ENCODE measurements around the gene TCF3.
"Not testable (repeated sequence)": the region's sequence is repeated elsewhere in the genome, so short reads cannot be mapped to it uniquely, and the experiment has no call there.

Gene TCF3

DNA sequence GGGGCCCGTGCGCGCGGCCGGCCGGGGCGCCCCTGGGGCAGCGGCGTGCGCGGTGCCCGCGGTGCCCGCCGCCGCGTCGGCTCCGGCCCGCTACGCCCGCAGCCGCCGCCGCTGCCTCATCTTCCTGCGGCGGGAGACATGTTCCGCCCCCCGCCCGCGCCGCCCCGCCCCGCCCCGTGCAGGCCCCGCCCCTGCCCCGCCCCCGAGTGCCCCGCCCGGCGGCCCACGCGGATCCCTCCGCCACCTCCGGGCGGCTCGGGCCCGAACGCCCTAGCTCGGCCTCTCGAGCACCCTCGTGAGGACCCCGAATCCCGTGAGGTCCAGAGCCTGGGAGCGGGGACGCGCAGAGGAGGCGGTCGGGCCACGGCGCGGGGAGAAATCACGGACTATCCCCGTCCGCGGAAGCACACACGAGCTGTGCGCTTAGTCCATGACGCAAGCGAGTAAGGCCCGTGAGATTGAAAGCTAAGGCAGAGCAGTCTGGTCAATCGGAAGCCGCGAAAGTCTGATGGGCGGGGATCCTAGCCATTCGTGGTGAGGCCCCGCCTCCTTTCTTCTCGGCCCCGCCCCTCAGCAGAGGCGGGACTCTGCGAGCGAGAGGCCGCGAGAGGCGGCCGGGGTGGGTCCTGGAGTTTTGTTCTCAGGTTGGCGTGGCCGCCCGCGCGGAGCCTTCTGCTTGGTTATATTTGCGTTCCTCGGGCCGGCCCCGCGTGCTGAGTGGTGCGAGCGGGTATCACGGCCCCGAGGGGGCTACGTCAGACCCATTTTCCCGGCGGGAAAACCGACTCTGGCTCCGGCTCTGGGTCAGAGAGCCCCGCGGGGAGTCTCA, at the start of gene TCF3:
TCF3 (minus strand) TSS at position 145 of the 829 bp plus-strand sequence. CDS start 2,367 bp downstream, outside the sequence.
- peak; percentile 99 for DNase-seq

DNA sequence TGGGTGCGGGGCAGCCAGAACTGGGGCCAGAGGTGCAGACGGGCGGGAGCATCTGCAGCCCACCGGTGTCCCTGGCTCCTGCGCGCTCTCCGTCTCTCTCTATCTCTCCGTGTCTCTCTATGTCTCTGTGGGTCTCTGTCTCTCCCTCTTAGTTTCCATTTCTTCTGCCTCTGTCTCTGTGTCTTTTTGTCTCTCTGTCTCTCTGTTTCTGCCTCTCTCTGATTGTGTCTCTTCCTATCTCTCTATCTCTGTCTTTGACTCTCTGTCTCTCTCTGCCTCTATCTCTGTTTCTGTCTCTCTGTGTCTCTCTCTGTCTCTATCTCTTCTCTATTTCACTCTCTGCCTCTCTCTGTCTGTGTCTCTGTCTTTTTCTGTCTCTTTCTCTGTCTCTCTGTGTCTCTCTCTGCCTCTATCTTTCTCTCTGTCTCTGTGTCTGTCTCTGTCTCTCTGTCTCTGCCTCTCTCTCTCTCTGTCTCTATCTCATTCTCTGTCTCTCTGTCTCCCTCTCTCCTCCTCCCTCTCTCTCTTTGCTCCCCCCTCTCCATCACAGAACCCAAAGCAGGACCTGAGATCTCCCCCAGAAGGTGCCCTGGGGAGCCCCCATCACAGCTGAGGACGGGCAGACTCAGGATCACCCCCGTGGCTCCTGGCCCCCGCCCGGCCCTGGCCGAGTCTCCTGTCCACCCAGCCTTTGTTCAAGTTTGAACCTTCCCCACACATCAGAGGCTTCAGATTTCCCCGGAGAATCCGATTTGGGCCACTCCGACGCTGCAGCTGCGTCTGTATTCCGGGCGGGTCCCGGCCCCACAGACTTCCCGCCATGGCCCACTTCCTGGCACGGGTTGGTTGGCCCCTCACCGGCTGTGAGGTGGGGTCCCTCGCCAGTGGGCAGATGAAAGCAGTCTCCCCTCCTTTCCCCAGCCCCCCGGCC, 48.6 kb upstream of the TCF3 start:
- DNase-seq: no peak

DNA sequence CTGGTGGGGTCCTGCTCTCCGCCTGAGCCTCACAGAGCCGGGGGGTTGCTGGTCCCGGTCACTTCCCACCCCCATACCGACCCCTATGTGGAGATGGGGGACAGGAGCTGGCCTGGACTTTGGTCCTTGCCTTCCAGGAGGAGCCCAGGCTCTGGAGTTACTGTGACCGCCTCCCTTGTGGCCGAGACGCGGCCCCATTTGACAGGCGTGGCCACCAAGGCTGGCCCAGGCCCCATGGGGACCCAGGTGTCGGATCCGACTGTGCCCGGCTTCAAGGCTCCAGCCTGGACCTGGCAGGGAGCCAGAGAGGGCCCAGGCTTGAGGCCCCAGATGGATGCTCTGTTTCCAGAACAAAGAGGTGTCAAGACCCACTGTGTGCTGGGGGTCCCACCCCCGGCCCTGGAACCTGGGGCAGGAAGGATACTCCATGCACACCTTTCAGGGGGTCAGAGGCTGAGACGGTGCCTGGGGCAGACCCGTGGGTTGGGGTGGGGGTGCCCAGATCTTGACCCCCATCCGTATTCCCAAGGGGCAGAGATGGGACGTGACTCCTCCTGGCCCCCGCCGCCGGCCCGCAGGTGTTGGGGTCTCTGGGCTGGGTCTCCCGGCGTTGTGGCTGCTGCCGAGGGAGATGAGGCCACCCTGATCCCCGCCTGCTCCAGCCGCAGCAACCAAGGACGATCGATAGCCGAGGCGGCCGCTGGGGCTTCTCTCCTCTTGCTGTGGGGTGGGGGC, 47.8 kb upstream of the TCF3 start:
- DNase-seq: no peak

DNA sequence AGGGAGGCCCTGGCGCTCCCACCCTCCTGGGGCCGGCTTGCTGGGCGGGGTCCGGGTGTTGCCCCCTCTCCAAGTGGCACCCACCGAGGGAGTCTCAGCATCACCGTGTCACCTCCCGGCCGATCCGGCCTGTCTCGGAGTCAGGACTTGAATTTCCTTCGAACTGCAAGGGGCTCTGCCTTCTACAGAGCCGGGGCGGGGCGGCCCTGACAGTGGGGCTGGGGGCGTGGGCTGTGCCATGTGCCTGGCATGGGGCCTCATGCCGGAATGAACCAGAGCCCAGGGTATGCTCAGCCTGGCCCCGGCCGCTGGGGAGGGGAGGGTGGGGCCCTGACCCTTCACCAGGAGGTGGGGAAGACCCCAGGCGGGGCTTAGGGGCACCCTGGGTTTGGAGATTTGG, 47.0 kb upstream of the TCF3 start:
- no peak for DNase-seq

DNA sequence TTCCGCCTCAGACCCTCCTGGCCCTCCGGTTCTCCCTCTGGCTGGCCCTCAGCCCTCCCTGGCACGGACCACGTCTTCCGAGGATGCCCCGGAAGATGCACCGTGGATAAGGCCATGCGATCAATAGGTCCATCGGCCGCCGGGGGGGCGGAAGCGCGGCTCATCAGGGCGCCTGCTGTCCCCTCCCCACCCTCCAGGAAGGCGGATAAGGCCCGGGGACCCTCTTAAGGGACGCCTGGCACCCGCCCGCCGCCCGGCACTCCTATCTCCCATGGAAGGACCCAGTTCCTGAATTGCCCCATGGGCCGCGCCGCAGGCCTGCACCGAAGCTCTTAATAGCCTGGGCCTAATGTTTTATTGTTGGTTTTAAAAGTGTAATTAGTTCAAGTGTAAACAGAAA, 46.2 kb upstream of the TCF3 start:
- no peak for DNase-seq

DNA sequence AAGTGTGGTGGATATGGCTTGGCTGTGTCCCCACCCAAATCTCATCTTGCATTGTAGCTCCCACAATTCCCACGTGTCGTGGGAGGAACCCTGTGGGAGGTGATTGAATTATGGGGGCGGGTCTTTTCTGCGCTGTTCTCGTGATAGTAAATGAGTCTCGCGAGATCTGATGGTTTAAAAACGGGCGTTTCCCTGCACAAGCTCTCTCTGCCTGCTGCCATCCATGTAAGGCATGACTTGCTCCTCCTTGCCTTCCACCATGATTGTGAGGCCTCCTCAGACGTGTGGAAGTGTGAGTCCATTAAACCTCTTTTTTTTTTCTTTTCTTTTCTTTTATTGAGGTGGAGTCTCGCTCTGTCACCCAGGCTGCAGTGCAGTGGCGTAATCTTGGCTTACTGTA, 43.1 kb upstream of the TCF3 start:
- not testable (repeated sequence) for DNase-seq

DNA sequence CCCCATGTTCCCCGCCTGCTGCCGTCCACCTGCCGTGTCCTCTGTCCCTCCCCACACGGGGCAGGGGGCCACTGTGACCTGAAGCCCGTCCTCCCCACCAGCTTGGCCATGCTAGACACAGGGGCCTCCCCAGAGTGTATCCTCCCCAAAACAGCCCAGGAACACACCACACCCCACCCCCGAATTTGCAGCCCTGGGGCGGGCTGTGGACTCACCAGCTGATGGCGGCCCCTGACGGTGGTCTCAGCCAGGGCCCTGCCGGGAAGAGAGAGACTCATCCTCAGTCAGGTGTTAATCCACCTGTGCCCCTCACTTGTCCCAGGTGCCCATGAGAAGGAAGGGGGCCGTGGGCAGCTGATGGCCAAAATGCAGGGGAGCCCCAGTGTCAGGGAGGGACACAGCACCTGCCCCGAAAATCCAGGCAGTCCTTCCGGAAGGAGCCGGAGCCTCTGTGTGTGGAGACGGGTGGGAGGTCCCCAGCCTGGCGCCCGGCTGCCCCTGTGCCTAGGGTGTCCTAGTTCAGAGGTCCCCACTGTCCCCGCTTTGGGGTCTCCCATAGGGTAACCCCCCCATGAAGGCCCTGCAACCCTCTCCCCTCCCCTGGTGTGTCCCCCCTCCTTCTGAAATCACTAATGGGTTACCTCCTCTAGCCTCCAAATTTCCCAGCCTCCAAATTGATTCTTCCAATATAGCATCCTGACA, 39.3 kb upstream of the TCF3 start:
- no peak for DNase-seq

DNA sequence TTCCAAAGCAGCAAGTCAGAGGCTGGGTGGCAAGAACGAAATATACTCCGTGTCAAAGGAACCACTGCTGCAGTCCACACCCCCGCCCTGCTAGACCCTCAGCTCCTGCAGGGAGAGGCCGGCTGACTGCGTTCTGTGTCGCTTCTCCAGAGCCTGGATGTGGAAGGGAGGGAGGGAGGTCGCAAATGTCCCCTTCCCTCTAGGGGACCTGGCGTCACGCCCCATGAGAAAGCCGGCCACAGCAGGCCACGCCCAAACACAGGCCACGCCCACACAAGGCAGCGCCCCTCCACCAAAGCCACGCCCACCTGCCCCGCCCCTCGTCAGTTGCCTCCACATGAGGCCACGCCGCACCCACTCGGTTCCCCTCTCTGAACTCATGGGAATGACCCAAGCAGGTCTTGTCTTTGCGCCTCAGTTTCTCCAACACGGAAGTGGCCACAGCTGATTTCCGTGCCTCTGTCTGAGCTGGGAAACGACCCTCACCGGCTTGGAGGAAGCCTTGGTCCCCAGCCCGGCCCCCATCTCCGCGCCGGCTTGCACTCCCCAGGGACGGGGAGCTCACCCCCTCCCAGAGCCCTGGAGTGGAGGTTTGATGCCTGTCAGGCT, 38.4 kb upstream of the TCF3 start:
- no peak for DNase-seq

DNA sequence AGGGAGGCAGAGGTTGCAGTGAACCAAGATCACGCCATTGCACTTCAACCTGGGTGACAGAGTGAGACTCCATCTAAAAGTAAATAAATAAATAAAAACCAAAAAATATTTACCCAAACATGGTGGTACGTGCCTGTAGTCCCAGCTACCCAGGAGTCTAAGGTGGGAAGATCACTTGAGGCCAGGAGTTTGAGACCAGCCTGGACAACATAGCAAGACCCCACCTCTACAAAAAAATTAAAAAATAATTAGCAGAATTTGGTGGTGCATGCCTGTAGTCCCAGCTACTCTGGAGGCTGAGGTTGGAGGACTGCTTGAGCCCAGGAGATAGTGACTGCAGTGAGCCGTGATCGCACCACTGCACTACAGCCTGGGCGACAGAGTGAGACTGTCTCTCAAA, 33.4 kb upstream of the TCF3 start:
- not testable (repeated sequence) for DNase-seq

DNA sequence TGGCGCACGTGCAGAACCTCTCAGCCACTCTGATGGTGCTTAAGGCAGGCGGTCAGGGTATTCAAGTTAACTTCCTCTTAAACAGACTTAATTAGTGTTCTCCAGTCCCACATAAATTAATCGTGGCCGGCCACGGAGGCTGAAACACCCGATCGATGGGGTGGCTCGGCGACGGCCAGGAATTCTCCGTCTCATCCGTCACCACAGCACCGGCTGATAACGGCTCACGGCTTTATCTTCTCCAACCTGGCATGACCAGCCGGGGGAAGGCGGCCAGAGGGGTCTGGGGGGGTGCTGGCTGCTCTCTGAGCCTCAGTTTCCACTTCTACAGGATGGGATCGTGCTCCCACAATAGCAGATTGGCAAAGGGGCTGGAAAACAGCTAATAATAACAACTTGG, 32.6 kb upstream of the TCF3 start:
- DNase-seq: no peak

DNA sequence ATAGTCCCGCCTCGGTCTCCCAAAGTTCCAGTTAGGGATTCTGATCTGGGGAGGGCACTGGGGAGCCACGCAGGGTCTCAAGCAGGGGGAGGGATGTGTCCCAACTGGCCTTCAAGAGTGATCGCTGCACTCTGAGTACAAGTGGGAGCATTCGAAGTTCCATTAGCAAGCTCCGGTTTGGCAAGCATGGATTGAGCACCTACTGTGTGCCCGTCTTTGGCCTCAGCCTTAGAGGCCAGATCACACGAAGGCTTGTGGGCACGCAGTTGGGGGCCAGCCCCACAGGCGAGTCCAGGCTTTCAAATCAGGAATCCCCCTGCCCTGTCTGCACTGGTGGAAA, 32.1 kb upstream of the TCF3 start:
- DNase-seq: no peak

DNA sequence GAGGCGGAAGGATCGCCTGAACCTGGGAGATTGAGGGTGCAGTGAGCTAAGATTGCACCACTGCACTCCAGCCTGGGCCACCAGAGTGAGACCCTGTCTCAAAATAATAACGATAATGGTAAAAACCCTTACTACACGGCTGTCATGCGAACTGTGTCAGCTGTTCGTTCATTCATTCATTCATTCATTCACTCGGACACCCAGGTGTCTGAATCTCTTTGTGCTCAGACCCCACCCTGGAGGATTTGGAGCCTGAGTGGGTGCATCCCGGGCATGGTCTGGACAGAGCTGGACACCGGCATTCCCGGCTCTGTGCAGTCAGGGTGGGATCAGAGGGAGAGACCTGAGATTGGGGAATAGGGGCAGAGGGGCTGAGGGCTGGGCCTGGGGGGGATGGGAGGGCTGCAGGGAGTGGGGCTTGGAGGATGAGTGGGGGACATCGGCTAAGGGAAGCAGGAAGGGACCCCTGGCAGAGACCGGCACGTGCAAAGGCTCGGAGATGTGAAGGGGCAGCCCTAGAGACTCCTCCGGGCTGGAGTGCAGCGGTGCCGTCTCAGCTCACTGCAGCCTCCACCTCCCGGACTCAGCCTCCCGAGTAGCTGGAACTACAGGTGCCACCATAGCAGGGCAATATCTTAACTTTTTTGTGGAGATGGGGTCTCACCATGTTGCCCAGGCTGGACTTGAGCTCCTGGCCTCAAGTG, 31.6 kb upstream of the TCF3 start:
- DNase-seq: no peak

DNA sequence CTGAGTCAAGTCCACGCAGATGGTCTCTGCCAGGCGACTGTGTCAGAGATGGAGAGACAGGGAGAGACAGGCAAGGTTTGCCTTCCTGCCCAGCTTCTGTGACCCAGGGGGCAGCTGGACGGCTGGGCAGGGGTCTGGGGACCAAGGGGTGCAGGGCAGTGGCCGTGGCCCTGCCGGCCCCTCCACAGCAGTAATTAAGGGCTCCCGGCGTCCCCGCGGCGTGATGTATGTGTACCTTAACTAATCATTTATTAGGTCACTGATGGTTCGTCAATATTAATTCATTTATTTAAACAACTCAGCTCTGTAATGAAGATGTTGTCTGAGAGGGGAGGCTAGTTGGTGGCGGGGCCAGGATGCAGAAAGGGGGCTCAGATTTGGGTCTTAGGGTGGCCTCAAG, 28.6 kb upstream of the TCF3 start:
- no peak for DNase-seq

DNA sequence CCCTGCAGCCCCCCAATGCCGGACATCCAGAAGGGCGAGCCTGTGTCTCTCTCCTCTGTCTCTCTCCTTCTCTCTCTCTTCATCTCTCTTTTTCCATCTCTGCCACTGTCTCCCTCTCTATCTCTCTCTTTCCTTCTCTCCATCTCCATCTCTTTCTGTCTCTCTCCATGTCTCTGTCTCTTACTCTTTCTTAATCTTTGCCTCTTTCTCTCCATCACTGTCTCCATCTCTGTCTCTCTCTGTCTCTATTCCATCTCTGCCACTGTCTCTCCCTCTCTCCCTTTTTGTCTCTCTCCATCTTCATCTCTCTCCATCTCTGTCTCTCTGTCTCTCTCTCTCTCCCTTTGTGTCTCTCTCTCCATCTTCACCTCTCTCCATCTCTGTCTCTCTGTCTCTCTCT, 25.7 kb upstream of the TCF3 start:
- DNase-seq: no peak

DNA sequence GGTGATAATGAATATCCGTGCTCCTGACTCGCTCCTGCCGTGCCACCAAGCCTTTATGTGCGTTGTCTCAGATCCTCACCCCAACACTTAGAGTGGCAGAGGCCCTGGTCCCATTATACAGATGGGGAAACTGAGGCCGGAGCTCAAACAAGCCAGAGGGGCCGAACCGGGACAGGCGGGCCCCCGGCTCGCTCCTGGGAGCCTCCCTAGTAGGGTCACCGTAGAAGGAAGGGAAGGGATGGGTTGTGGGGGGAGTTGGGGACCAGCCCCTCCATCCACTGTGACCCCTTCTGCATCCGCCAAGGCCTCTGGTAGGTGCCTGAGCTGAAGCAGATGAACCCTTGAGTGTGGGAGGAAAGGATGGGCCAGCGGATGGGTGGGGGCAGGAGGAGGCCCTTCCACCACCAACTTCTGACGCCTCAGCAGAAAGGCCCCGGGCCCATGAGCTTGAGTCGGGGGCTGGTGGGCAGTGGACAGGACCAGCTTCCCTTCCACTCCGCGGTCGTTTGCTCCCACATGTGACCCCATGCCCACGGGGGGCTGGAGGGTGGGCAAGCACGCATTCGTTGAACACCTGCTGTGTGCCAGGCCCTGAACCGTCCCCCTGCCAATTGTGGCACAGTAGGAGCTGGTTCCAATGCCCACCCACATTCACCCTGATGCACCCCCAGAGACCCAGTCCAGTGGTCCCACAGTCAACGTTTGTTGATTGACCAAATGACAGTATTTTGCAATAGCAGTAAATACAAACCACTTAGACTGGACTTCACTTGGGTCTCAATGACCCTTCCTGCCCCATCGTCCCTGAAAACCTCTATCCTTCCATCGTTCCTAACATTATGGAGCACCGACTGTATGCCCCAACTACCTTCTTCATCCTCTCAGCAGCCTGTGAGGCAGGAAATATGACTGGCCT, 24.2 kb upstream of the TCF3 start:
- no peak for DNase-seq

DNA sequence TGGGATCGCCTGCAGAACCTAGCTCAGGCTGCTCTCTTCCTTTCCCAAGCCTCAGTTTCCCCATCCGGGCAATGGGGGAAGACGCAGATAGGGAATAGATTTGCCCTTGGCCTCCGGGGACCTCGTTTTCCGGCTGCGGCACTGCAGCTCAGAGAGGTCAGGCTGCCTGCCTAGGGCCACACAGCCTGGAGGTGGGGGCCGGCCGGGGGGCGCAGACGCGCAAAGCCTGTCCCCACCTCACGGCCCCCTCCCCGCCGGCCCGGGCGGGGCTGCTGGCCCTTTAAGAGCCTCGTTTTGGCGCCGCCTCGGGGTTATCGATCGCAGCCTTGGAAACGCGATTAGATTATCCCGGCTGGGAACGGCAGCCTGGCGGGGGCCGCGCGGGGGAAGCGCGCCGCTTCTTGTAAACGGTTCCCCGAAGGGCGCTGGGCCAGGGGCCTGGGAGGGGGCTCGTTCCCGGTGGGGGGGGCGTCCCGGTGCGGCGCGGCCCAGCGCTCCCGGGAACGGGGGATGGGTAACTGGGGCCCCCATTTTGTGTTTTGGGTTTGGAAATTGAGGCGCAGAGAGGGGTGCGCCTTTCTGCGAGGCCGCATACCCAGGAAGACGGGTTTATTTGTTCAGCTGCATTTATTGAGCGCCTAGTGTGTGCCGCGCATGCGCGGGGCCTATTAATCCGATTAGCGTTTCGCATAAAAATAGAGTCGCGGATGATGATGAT, 23.4 kb upstream of the TCF3 start:
- no peak for DNase-seq

DNA sequence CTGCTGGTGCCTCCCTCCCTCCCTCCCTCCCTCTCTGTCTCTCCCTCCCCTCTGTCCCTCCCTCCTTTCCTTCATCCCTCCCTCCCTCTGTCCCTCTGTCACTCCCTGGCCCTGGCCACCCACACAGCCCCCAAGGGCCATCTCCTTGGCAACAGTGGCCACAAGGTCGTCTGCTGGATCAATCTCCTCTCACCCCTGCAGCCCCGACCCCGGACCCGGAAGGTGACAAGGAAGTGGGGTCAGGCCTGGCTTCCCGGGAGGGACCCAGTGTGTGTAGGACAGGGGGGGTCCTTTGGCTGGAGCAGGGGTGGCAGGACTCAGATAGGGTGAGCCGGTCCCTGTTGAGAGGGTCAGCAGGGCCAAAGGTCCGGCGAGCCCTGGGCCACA, 21.9 kb upstream of the TCF3 start:
- DNase-seq: no peak

DNA sequence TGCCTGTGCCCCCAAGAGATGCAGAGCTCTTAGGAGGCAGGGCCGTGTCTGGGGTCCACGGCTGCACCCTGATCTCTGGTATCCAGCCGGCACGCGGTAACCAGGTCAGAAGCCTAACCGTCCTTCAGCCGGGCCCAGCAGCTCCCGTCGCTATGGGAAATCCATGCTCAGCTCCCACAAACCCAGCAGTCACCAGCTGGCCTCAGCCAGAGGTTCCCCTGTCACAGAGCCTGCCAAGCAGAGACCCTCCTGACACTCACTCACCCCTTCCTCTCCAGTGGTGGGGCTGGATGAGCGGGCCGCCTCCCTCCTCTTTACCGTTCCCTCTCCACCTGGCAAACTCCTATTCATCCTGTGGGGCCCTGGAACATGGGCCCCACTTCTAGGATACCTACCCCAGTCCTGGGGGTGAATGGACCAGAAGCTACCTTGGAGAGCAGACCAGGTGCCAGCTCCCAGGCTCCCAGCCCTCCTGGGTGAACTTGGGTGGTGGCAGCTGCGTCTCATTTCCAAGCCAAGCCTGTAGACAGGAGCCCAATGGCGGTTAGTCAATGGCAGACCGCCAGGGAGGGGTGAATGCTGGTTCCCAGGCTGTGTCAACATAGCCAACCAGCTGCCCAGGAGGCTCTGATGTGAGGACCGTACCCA, 21.4 kb upstream of the TCF3 start:
- DNase-seq: no peak
